Brain microvascular endothelial cell (primary cell): Measurements from ENCODE around the gene FGR.

ENCODE experiments used
- DNase-seq: peaks from one replicate; pipeline ENCODE4 v3.0.0-alpha.2; 2020
- H3K27ac ChIP-seq: fragments of 250-450 bp; sonication (Bioruptor Pico); 2 replicates; pipeline ENCODE4 v1.5.1; 2020; ENCODE audit warnings: mild to moderate bottlenecking, moderate library complexity
- H3K27me3 ChIP-seq: fragments of 250-450 bp; sonication (Bioruptor Pico); replicated peaks from 2 replicates; pipeline ENCODE4 v1.5.1; 2020; ENCODE audit warnings: mild to moderate bottlenecking
- H3K36me3 ChIP-seq: fragments of 250-450 bp; sonication (Bioruptor Pico); replicated peaks from 2 replicates; pipeline ENCODE4 v1.5.1; 2020; ENCODE audit warnings: mild to moderate bottlenecking
- H3K4me3 ChIP-seq: 2 replicates; pipeline ENCODE4 v1.5.1; 2011; ENCODE audit warnings: low read depth, mild to moderate bottlenecking, control low read depth, low read length, moderate library complexity
- CTCF ChIP-seq: IDR thresholded peaks from 2 replicates; pipeline ENCODE4 v1.5.1; 2011; ENCODE audit warnings: low read depth, mild to moderate bottlenecking, moderate library complexity, low read length, control low read depth, inconsistent platforms; ENCODE audit errors: missing control alignments
- in situ Hi-C: cut with HindIII; loops from 2 replicates; pipeline ENCODE4 v1.10.0; 2017; ENCODE audit warnings: low sequenced_read_pairs, low pct_ligation_motif_present

FGR gene

GRCh38 chr1:27605796-27606707 lies 28.9 kb downstream of the FGR start:
- DNase-seq, result no peak

GRCh38 chr1:27605300-27605766 lies 29.7 kb downstream of the FGR start:
- H3K4me3 ChIP-seq, result no peak overlapping the region
- in situ Hi-C loops, result no loop called here
- H3K36me3 ChIP-seq, result no peaks in the 10 kb centered on the region
- no peak overlapping the region for H3K27ac ChIP-seq
- TF ChIP-seq CTCF, result no peak
- H3K27me3 ChIP-seq, result no peaks in the 10 kb centered on the region
- no peak for DNase-seq

More at GRCh38 chr1:27605796-27606707, 28.9 kb downstream of the FGR start:
- no peak overlapping the region for H3K4me3 ChIP-seq
- peaks cover 2% of the 10 kb centered on the region for H3K27me3 ChIP-seq
- H3K36me3 ChIP-seq, result no peaks in the 10 kb centered on the region
- TF ChIP-seq CTCF, result peak; percentile 90
- in situ Hi-C loops, result no loop called here
- no peak overlapping the region for H3K27ac ChIP-seq

- Histone ChIP-seq H3K27me3 (no peaks in the 10 kb centered on the region), H3K27ac (no peak overlapping the region), H3K4me3 (peak overlapping the region; percentile 85), H3K36me3 (no peaks in the 10 kb centered on the region)
- no peak for TF ChIP-seq CTCF
- in situ Hi-C loops, result no loop called here
- DNase-seq, result no peak
Observed at GRCh38 chr1:27604579-27605299, 30.2 kb downstream of the FGR start.

- no peak within 1 kb of the TSS for H3K27ac ChIP-seq
- in situ Hi-C loops, result no loop called here
- peak within 1 kb of the TSS; percentile 85 for H3K4me3 ChIP-seq
- DNase-seq, result peak; percentile 88
- peak; percentile 10 for TF ChIP-seq CTCF
- H3K36me3 ChIP-seq, result no peaks in the 10 kb centered on the region
- no peaks in the 10 kb centered on the region for H3K27me3 ChIP-seq
Observed at GRCh38 chr1:27603681-27604578, 31.1 kb downstream of the FGR start, which contains the start of gene AHDC1. Gene AHDC1 (minus strand): TSS chr1:27604144. CDS start chr1:27552115, 52,029 bp downstream.

GRCh38 chr1:27603309-27603680 lies 31.7 kb downstream of the FGR start:
- Histone ChIP-seq H3K27ac (no peak overlapping the region), H3K27me3 (no peaks in the 10 kb centered on the region), H3K4me3 (peak overlapping the region; percentile 85), H3K36me3 (no peaks in the 10 kb centered on the region)
- TF ChIP-seq CTCF, result no peak
- DNase-seq, result no peak
- in situ Hi-C loops, result no loop called here
